Muscle of arm (tissue), 12 donors: ENCODE results near the gene SH3PXD2B. TPM values are rescaled to one million over a fixed set of nuclear protein-coding genes. Genes with fewer than 3 reads are reported as not detected.
"Not testable (repeated sequence)": the region's sequence is repeated elsewhere in the genome, so short reads cannot be mapped to it uniquely, and the experiment has no call there.

ENCODE experiments used
- DNase-seq: peaks from one replicate; pipeline ENCODE4 v3.0.0-alpha.2; 2013
- polyA plus RNA-seq, 12 donors: library from polyadenylated mRNA; unstranded; fragments of 120-200 nt; gene quantifications; one replicate each; pipeline ENCODE4 v1.2.1, GENCODE V29; 2013; ENCODE audit not compliant: insufficient read length in 12 of 12

Gene SH3PXD2B
- polyA plus RNA-seq, 12 donors: 26.1 to 51.5 (median 36.0) TPM; not detected in 1

DNA sequence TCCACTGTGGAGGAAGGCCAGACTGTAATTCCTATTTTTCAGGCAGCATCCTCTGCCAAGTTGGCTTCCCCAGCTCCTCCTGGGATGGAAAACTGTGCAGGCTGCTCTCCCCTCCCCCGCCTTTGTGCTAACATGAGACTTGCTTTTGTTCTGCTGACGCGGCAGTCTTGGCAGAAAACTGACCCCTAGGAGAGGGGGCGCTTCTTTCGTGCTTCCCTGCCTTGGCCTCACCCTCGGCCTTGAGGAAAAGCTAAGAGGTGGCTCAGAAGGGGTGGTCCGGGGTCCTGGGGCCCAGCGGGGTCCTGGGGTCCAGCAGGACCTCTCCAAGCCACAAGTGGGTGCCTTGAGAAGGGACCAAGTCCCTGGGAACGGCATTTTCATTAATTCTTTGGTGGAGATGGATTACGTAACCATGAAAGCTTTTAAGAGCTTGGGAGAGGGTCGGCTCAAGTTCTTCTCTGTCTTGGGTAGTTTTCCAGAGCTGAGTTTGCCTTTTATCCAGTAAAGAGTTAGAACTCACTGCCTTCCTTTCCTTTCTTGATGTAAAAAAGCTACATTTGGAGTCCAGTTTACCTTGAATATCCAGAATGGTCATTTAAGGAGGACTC, 51.0 kb downstream of the SH3PXD2B start:
- DNase-seq: peak; percentile 98

DNA sequence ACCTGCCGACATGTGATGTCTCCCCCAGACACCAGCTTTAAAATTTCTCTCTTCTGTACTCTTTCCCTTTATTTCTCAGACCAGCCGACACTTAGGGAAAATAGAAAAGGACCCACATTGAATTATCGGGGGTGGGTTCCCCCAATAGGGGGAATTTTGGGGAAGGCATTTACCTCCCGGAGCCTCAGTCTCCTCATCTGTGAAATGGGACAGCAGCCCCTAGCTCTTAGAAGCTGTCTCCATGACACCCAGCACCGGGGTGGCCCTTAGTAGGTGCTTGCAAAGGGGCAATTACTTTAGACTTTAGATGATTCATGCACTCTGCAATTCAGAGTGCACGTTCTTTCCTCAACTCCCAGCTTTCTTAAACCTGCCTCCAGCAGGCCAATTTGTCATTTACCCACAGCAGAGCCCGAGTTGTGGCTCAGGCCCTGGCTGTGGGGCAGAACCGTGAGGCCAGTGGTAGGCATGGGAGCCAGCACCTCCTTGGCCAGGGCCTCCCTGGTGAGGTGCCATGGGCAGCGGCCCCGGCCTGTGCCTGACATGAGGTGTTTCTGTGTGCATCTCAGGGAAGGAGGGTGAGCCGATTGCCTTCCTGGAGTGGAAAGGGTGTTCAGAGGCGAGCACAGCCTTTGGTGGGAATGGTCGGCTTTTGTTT, 51.7 kb downstream of the SH3PXD2B start:
- no peak for DNase-seq

DNA sequence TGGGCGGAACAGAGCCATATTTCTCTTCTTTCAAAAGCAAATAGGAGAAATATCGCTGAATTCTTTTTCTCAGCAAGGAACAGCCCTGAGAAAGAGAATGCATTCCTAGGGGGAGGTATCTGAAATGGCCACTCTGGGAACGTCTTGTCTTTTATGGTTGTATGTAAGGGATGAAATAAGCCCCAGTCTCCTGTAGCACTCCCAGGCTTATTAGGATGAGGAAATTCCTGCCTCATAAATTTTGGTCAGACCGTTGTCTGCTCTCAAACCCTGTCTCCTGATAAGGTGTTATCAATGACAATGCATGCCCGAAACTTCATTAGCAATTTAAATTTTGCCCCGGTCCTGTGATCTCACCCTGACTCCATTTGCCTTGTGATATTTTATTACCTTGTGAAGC, 52.3 kb downstream of the SH3PXD2B start:
- not testable (repeated sequence) for DNase-seq

DNA sequence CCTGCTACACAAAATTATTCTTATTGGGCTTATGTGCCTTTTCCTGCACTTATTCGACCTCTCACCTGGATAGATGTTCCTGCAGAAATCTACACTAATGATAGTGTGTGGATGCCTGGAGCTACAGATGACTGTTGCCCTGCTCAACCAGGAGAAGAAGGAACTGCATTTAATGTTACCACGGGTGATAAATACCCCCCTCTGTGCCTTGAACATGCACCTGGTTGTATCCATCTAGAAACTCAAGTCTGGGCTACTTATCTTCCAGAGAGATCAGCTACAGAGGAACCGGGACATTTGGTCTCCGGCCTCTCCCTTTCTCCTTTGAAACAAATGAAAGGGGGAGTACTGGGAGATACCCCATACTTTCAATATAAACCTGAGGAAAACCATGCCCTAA, 54.5 kb downstream of the SH3PXD2B start:
- no peak for DNase-seq

DNA sequence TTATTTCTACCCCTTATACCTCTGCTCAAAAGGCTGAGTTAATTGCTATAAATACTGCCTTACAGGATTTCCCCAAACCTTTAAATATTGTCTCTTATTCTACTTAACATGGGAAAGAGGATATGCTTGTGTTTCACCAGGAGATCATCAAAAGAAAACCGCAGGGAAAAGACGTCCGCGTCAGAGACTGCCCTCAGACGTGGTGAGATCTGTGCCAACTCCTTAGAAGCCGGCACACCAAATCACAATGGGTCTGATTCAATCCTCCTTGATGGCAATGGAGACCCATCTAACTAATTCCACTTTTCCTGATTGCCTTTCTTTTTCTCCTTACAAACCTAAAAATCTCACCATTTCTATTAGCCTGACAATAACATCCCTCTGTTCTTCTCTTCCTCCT, 55.0 kb downstream of the SH3PXD2B start:
- no peak for DNase-seq

DNA sequence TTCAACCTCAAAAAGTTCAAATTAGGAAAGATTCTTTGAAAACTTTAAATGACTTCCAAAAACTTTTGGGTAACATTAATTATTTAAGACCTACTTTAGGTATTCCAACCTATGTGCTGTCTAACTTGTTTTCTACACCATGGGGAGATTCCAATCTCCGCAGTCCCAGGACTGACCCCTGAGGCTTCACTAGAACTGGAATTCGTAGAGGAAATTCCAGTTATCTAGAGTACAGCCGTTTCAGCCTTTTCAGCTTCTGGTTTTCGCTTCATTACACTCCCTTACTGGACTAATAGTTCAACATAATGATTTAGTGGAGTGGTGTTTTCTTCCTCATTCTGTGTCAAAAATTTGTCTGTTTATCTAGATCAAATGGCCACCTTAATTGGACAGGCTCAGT, 55.7 kb downstream of the SH3PXD2B start:
- not testable (repeated sequence) for DNase-seq

DNA sequence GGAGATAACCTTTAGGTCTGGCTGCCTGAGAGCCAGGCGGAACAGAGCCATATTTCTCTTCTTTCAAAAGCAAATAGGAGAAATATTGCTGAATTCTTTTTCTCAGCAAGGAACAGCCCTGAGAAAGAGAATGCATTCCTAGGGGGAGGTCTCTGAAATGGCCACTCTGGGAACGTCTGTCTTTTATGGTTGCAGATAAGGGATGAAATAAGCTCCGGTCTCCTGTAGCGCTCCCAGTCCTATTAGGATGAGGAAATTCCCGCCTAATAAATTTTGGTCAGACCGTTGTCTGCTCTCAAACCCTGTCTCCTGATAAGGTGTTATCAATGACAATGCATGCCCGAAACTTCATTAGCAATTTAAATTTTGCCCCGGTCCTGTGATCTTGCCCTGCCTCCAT, 57.3 kb downstream of the SH3PXD2B start:
- not testable (repeated sequence) for DNase-seq

DNA sequence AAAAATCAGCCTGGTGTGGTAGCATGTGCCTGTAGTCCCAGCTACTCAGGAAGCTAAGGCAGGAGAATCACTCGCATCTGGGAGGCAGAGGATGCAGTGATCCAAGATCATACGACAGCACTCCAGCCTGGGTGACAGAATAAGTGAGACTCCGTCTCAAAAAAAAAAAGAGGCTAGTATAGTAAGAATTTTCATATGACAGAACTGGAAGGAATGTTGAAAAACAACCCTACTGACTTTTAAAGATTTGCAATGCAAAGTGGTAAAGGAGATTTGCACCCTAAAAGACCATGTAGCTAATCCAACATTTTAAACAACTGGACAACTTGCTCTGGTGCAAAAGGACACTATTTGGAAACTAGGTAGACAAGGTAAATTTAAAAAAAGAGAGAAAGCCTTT, 58.1 kb downstream of the SH3PXD2B start:
- no peak for DNase-seq

DNA sequence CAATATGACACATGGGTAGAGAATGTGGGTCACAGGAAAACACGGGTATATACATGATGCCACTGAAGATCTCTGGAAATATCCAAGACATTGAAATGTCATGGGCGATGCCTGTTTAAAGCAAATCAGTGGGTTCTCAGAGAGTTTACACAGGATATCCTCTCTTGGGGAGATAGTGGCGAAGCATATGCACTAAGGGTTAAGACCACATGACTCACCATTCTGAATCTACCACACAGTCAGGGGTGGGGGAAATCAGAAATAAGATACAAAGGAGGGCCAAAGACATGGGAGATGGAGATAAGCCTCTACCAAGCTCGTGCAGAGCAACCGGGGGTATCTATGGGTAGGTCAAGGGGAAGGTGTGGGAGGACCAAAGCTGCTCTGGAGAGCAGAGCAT, 58.8 kb downstream of the SH3PXD2B start:
- DNase-seq: no peak

DNA sequence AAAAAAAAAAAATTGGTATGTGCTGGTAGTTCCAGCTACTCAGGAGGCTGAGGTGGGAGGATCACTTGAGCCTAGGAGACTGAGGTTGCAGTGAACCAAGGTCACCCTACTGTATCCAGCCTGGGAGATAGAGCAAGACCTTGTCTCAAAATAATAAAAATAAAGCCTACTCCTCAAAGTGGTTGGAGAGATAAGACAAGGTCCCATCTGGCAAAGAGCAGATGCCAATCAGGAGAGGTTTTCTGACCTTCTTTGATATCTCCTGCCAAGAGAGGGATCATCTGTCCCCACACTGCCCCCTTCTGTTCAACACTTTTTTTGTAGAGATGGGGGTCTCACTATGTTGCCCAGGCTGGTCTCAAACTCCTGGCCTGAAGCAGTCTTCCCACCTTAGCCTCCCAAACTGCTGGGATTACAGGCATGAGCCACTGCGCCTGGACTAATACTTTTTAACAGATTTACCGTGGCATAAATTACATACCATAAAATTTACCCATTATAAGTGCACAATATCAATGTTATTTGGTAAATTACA, 64.7 kb downstream of the SH3PXD2B start:
- no peak for DNase-seq

DNA sequence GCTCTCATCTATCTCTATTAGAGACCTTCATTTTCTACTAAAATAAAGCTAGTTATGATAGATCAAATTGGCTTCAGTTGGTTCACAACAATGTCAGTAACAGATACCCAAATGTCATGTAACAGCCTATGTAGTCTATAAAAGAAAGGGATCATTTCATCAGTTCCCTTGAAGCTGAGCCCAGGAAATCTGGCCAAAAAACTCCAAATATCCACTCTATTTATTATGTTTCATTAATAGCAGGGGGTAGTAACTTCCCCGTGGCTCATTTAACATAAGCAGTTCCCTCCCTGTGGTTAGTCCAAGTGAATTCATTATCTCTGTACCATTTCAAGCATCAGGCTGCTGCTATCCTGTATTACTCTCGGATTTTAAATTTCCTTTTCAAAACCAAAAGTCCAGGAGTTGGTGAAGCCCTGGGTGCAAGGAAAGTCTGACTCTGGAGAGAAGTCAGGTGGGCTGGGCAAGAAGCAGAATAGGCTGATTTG, 66.0 kb downstream of the SH3PXD2B start:
- no peak for DNase-seq

DNA sequence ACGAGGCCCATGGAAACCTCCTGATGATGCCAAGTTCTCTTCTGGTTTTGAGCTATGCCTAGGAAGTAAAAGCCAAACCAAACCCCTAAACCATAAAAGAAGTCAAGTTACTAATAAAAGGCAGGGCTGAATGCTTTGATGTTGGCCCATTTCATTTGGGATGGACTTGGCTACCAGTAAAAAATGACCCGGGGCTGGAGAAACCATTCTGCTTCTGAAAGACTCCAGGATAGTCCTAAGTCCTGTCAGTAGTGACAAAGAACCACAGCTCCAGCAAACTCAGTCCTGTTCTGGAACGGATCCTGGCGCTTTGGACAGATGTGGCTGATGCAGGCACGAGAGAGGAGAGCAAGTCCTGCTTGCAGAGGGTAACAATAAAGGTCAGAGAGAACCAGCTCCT, 68.6 kb downstream of the SH3PXD2B start:
- DNase-seq: no peak

DNA sequence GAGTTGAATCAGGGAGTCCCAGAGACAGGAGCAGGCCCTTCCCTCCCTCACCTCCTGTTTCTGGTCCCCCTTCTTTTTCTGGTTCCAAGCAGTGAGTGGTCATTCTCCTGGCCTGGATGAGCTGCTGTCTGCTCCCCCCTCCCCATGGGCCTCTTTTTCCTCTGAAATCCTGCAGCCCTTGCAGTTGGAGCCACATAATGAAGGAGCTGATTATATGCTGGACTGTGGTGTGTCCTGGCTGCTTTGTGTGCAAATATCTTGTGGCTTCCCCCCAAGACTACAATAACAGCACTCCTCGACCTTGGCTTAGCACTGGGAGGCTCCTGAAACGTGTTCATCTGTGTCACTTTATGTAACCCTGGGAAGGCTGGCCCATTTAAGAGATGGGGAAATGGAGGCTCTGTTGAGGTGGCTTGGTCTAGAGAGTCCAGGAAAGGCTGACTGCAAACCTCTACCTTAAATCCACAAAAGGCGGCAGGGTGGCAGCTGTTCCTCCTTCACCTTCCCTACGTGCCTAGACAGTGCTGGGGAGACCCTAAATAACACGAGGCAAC, 69.2 kb downstream of the SH3PXD2B start:
- no peak for DNase-seq

DNA sequence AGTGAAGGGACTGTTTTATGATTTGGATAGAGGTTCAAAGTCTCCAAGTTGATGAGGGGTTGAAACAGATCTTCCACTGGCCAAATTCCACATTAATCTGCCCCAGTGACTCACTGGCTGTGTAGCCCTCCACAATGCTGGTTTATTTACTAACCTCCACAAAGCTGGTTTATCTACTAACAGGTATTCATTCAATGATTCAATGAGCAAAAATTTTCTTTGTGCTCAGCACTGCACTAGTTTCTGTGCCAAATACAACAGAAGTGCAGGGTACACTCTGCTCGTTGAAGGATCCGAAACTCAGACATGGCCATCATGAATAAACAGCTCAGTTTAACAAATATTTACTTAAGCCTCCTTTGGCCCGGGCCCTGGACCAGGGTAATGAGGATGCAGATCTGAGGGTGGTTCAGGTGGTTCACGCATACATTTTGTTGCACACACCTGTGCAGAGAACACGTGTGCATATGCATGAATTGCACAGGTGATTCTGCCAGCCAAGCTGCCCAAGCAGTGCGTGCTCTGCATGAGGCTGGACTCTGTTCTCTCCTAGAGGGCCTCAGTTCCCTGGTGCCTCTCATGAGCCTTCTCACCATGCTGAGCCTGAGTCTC, 71.0 kb downstream of the SH3PXD2B start:
- no peak for DNase-seq

DNA sequence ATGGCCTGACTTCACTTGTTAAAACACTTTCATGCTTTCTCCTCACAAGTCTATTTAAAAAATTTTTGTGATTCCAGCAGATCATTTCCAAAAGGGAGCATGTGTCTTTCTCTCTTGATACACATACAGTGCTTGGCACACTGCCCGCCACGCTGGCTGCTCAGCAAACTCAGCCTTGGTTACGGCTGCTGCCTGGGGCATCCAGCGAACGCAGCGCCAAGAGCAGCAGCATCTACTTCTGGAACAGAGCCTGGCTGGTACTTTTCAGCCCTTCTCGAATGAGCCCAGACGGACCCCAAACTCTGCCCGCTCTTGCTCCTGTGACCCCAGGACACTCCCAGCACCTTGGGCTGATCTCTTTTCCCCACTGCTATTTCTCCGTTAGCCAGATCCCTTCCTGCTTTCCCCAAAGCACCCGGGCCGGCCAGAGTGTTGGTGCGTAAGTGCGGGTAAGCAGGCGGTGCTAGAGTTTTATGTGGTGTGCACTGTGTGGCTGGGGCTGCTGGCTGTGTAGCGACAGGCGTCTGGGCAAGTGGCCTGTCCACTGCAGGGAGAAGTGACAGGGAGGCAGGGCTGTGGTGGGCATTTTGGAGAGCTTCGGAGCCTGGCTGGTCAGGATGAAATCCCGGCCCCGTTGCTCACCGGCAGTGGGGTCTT, 73.2 kb downstream of the SH3PXD2B start:
- DNase-seq: peak; percentile 76

DNA sequence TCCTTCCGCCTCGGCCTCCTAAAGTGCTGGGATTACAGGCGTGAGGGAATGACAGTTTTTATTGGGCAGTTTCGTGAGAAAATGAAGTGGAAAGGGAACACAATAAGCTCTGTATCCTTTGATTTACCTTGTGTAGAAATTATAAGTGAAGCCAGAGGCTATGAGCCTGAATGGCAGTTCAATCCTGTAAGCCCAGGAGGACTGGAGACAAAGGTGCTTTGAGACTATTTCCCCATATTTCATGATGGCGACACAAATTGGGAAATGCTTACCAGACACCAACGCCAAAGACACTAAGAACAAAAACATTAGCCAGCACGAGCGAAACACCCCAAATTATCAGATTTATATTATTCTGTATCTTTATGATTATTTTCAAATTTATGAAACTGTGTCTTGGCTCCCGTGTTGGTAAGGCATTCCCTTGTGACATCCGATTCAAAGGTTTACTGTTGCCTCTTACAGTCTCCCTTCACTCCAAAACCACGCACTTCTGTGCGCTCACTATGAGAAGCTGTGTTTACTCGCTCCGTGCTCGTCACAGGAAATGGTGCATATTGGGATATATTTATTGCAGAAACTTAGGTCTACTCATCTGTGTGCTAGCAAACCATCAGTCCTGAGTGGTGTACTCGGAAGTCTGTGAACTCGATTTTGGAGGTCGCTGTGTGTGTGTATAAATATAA, 73.9 kb downstream of the SH3PXD2B start:
- DNase-seq: no peak

DNA sequence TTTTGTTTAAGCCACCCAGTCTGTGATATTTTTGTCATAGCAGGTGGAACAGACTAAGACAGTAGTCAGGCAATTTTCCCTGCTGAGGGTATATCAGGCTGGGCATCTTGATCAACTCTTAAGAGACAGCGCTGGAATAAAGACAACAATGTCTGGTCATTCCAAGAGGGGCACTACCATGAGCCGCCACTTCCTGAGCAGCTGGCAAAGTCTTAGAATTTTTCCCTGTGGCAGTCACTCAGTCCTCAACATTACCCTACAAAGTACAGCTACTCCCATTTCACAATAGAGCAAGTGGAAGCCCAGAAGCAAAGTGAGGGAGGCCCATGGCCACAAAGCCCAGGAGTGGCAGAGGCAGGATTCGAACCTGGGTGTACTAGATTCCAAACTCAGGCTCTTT, 74.8 kb downstream of the SH3PXD2B start:
- no peak for DNase-seq

DNA sequence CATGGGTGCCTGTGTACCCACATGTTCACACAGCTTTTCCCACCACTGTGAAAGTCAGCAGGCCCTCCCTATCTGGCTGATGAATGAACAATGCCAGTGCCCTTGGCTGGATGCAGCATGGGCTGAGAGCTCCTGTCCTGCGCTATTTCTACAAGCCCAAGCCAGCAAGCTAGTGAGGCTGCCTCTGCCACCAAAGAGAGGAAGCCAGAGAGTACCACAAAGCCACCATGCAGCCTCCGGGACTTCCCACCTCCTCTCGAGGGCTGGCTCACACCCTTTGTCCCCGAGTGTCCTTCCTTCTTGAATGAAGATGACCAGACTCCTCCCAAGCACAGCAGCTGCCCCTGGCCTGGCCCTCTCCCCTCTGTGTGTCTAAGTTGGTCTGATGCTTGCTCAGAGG, 76.5 kb downstream of the SH3PXD2B start:
- DNase-seq: no peak

DNA sequence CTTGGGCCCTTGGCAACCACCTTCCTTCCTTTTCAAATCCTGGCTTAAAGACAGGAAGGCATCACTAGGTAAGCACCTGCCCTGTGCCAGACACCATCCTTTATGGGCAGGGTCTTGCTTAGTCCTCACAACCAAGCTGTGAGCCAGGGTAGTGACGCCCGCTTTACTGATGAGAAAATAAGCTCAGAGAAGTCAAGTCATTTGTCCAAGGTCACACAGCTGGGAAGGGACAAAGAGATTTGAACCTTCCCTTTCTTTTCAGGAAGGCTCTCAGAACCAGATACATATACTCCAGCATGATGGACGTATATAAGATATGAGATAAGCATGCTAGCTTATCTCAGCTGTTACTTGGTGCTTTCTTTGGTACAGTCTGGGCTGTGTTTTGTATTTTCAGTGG, 76.9 kb downstream of the SH3PXD2B start:
- no peak for DNase-seq

DNA sequence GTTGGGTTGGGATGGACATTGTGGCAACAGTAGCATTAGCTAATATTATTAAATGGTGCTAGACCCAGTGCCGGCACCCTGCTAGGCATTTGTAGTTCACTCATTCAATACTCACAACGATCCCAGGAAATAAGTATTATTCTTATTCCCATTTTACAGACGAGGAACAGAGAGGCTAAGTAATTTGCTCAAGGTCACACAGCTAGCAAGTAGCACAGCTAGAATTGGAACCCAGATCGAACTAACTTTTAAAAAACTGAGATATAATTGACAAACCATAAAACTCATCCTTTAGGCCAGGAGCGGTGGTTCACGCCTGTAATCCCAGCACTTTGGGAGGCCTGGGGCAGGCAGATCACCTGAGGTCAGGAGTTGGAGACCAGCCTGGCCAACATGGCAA, 79.5 kb downstream of the SH3PXD2B start:
- no peak for DNase-seq

DNA sequence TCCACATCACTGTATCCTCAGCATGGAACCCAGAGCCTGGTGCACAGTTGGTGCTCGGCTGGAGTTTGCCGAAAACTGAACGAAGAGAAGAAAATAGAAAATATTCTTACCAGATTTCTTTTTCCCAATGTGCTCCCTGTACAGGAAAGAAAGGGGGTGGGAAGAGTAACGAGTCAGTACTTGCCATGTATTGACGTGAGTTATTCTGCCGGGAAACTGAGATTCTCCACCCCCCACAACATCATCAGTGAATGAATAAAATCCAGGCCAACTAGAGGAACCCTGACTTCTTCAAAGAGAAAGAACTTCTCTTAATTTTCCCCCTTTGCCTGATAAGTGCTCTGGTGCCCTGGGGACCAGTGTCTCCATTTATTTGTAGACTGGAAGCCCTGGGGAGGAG, 80.6 kb downstream of the SH3PXD2B start:
- DNase-seq: no peak

DNA sequence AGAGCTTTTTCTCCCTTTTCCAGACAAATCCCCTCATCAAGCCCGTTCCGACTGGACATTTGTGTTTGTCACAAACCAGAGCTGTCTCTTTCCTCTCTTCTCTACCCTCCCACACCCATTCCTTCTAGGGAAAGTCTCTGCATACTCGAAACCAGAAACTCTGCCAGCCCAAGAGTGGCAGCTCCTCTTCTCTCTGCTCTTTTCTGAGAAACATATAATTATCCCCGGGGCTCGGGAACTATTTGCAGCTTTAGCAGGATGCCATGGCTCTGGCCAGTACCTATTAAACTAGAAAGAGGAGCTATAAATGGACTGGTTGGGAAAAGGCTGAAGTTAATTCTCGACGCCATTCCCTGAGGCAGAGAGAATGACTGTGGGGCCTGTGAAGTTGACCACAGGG, 82.6 kb downstream of the SH3PXD2B start:
- no peak for DNase-seq
